GM18868 (cell line): ENCODE results near the gene ELAC1.
"Not testable (repeated sequence)": the region's sequence is repeated elsewhere in the genome, so short reads cannot be mapped to it uniquely, and the experiment has no call there.

Experiments
- ATAC-seq: cut with Tn5 transposase; IDR thresholded peaks from one replicate; pipeline ENCODE4 v1.9.1; 2021; ENCODE audit warnings: mild to moderate bottlenecking, moderate library complexity; ENCODE audit not compliant: unreplicated experiment

The ELAC1 gene

GRCh38 chr18:50967714-50968661, at the start of gene ELAC1:
ELAC1 (plus strand) TSS chr18:50968040; CDS start chr18:50974405, 6,365 bp downstream.
- peak; percentile 96 for ATAC-seq

GRCh38 chr18:50918153-50918552, 49.7 kb upstream of the ELAC1 start:
- ATAC-seq, result no peak

- ATAC-seq, result no peak
Observed at GRCh38 chr18:50924372-50924771, 43.5 kb upstream of the ELAC1 start.

DNA sequence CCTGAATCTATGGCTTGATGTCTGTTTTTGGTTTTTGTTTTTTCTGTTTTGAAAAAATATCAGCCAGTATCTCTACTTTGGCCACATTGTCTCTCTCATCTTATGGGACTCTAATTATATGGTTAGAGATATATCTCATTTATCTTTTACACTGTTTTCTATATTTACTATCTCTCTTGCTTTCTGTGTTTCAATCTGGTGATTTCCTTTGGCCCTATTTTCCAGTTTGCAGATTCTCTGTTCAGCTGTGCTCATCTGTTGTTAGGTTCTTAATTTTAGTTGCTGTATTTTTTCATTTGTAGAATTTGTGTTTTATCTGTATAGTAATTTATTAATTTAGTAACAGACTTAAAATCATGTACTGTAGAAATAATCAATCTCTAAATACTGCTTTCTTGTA, 41.3 kb upstream of the ELAC1 start:
- ATAC-seq, result no peak

DNA sequence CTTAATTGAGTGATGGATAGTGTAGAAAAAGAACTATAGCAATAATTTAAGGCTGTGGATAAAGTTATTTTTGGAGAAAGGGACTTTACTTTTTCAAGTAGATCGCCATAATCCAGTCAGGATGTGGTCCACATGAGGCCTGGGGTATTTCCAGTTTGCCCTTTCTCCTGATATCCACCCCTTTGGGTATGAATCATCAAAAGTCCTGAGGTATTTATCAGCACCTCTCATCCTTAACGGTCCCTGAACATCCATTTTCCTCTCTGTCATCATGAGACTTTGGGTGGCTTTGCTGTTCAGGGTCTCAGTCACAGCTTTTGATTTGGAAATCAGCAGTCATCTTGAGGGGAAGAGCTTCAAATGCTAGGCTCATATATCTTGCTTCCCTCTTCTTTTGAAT, 39.3 kb upstream of the ELAC1 start:
- ATAC-seq, result no peak

DNA sequence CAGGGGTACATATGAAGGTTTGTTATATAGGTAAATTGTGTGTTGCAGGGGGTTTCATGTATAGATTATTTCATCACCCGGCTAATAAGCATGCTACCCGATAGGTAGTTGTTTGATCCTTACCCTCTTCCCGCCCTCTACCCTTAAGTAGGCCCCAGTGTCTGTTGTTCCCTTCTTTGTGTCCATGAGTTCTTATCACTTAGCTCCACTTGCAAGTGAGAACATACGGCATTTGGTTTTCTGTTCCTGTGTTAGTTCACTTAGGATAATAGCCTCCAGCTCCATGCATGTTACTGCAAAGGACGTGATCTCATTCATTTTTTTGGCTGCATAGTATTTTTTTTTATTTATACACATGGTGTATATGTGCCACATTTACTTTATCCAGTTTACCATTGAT, 34.2 kb upstream of the ELAC1 start:
- ATAC-seq, result no peak

DNA sequence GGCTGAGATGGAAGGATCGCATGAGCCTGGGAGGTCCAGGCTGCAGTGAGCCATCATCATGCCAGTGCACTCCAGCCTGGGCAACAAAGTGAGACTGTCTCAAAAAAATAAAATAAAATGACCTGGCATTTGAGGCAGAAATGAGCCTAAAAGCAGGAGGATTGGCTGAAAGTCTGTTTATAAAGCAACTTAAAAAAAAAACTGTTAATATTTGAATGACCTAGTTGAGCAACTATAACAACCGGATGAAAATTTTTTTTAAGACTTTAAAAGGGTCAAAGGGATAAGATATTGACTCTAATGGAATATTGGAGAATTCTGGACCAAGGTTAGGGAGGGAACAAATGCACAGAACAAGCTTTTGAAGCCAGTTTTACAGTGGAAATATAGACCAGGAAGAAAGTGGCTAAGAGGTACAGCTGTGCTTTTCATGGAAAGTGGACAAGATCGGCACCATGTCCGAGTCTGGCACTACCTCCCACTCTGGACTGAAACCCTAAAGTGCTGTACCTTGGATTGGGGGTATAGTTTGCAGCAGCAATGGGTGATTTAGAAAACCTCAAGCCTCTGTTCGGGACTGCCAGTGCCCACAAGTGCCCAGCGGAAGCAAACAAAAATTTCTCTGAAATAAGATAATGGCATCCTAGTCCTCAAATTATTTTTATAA, 33.2 kb upstream of the ELAC1 start:
- no peak for ATAC-seq

GRCh38 chr18:50935493-50936191, 32.2 kb upstream of the ELAC1 start:
- ATAC-seq, result no peak

DNA sequence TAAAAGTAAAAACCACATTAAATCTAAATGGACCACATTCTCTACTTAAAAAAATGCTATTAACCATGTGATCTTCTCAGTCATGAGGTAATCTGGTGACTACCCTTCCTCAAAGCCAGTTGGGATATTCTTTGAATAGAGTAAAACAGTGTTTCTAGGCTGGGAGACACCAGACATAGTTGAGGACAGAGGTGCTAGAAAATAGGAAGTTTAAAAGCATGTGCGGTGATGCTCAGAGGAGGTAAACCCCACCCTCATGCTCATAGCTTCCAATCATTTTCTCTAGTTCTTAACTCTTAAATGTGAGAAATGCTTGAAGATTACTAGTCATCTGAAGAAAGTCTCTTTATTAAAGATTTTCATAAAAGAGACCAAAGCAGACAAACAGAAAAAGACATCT, 30.7 kb upstream of the ELAC1 start:
- no peak for ATAC-seq

DNA sequence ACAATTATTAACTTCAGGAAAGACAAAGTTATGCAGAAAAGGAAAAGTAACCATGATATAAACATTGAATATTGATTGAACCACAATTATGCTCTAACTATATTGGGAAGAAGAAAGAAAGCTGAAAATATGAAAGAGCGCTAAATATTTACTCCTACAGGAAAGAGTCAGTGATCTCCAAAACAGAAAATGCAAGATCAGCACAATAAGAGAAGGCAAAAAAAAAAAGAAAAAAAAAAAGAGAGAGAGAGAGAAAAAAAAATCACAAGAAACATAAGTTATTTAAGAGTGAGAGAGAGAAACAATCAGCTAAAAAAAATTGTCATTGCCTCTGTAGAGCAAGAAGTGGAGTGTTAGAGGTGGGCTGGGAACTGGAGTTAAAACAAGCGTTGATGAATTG, 28.9 kb upstream of the ELAC1 start:
- ATAC-seq, result no peak

DNA sequence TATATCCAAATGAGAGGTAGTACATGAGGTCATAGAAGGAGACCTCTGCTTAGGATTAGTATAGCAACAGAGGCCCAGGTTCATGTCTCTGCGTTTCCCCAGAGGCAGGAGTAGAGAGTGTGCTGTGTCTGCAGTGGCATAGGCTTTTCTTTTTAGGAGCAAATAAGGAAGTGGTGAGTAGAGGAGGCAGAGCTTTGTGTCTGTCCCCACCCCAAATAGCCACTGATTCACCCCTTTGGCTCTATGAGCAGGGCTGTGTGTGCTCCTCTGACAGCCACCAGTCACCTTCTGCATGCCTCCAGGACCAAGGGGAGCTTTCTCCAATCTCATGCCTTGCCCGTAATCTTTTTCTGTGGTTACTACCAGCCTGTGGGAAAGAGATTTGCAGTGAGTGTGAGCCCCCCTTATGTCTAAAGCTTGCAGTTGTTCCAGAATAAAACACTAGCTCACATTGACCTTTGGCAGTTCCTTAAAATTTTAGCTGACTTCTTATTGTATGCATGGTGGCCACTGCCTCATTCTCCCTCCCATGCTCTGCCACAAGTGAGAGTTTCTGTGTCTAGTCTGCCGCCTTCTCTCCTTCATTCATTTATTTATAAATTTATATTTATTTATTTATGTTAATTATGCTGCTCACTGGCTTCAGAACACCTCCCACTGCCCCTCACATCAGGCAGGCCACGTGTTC, 23.5 kb upstream of the ELAC1 start:
- ATAC-seq, result no peak

GRCh38 chr18:50945918-50946317, 21.9 kb upstream of the ELAC1 start:
- not testable (repeated sequence) for ATAC-seq

GRCh38 chr18:50947899-50948298, 19.9 kb upstream of the ELAC1 start:
- ATAC-seq, result no peak

- ATAC-seq, result no peak
Observed at GRCh38 chr18:50949185-50949584, 18.7 kb upstream of the ELAC1 start.

GRCh38 chr18:50950626-50951025, 17.2 kb upstream of the ELAC1 start:
- no peak for ATAC-seq

GRCh38 chr18:50953822-50954221, 14.0 kb upstream of the ELAC1 start:
- no peak for ATAC-seq

DNA sequence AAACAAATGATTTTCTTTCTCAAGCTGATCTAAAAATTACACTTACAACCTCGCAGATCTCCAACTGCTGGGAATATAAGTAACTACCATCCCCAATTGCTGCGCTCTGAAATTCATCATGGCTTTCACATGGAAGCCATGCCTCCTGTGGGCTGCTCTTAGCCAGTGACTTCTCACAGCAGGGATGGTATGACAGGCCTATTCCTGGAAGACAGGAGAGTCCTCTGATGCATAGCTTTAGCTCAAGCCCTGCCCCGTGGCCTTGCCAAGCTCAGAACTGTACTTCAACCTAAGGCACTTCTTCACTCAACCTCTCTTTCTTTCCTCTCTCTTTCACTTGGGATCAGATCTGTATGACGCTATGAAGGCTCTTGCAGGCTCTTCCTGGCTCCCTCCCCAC, 12.6 kb upstream of the ELAC1 start:
- no peak for ATAC-seq

- no peak for ATAC-seq
Observed at GRCh38 chr18:50956116-50956515, 11.7 kb upstream of the ELAC1 start.

DNA sequence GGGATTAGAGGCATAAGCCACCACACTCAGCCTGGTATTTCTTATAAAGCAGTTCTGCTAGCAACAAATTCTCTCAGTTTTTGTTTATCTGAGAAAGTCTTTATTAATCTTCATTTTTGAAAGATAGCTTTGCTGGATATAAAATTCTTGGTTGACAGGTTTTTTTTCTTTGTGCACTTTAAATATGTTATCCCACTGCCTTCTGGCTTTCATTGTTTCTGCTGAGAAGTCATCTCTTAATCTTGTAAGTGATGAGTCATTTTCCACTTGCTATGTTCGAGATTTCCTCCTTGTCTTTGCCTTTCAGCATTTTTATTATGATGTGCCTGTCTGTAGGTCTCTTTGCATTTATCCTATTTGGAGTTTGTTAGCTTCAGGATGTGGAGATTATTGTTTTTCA, 5.9 kb upstream of the ELAC1 start:
- ATAC-seq, result no peak

DNA sequence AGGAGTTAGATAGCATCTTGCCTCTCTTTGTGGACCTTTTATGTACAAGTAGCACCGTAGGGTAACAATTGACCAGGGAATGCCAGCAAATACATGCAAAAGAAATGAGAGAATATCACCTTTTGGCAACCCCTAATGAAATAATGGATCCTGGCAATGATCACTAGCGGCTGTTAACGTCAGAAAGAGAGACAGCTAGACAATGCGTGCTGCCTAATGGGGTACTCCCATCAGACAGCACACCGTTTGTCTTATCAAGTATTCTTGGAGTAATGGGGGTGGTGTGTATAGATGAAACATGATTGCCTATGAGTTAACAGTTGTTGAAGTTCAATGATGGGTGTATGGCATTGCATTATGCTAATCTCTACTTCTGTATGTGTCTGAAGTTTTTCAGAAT, 1.6 kb downstream of the ELAC1 start:
- no peak for ATAC-seq

DNA sequence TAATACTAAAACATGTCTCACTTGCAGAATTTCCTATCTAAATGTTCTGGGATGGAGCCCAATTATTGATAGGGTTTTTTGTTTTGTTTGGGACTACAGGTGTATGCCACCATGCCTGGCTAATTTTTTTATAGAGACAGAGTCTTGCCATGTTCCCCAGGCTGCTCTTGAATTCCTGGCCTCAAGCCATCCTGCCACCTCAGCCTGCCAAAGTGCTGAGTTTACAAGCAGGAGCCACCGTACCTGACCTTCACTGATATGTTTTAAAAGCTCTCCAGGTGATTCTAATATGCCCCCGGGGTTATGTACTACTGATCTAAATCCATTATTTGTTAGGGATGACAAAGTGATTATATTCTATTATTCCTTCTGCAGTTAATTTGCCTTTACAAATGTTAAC, 2.2 kb downstream of the ELAC1 start:
- no peak for ATAC-seq
